Measurements from ENCODE around the gene ARHGAP40.
A peak's percentile ranks its signal among the peaks of the same experiment; 100 is the strongest.

ARHGAP40 gene

GRCh38 chr20:38674092-38674764 lies 72.6 kb downstream of the ARHGAP40 start (continued):
- TF ChIP-seq PRDM2 (tag by site-specific recombination; IDR thresholded peaks at IDR 0.05; ENCODE audit: borderline replicate concordance), result no peak
- TF ChIP-seq ZFP41 (tag by site-specific recombination; IDR thresholded peaks at IDR 0.05; ENCODE audit: borderline replicate concordance), result no peak
- no peak for TF ChIP-seq RBAK (tag by site-specific recombination; IDR thresholded peaks at IDR 0.05)
- TF ChIP-seq ZNF341 (tag by site-specific recombination; IDR thresholded peaks at IDR 0.05; ENCODE audit: low read depth), result peak; percentile 15; the same call in 1 of the 2 replicates
- TF ChIP-seq ZBTB11 (tag by site-specific recombination; conservative IDR thresholded peaks at IDR 0.05; ENCODE audit: low read depth), result peak; percentile 33; the same call in 1 of the 2 replicates
- TF ChIP-seq YY1 (tag by site-specific recombination; IDR thresholded peaks at IDR 0.05), result peak; percentile 47; the same call in 1 of the 2 replicates
- no peak for TF ChIP-seq ZNF366 (tag by site-specific recombination; conservative IDR thresholded peaks at IDR 0.05)
- TF ChIP-seq ZSCAN4 (tag by site-specific recombination; IDR thresholded peaks at IDR 0.05), result no peak
- TF ChIP-seq ZNF394 (tag by site-specific recombination; IDR thresholded peaks at IDR 0.05; ENCODE audit: borderline replicate concordance), result peak; percentile 97
- 0 out of 2 replicates have a peak, but pooled peaks have one; percentile 18 for TF ChIP-seq ZNF692 (tag by site-specific recombination; IDR thresholded peaks at IDR 0.05)
- TF ChIP-seq ZNF423 (tag by site-specific recombination; IDR thresholded peaks at IDR 0.05), result no peak
- TF ChIP-seq PATZ1 (tag by site-specific recombination; IDR thresholded peaks at IDR 0.05), result peak; percentile 26; the same call in 1 of the 2 replicates
- 0 out of 2 replicates have a peak, but pooled peaks have one; percentile 52 for TF ChIP-seq ZBTB48 (tag by site-specific recombination; IDR thresholded peaks at IDR 0.05)
- TF ChIP-seq BCL11A (tag by site-specific recombination; IDR thresholded peaks at IDR 0.05; ENCODE audit: low read depth), result 0 out of 2 replicates have a peak, but pooled peaks have one; percentile 15
- no peak for TF ChIP-seq REPIN1 (tag by site-specific recombination; IDR thresholded peaks at IDR 0.05; ENCODE audit: low read depth)
- peak; percentile 72 for TF ChIP-seq ZBTB26 (tag by site-specific recombination; optimal IDR thresholded peaks at IDR 0.05)
